HAP-1 (cell line): ENCODE data around the gene FHOD3.
A peak's percentile ranks its signal among the peaks of the same experiment; 100 is the strongest.

ENCODE experiments used
- DNase-seq, 2 experiments: peaks; one replicate each; pipeline ENCODE4 v3.0.0-alpha.2; 2016 to 2020; ENCODE audit warnings: low spot score in 2 of 2
- H3K27me3 ChIP-seq: fragments of 250-450 bp; sonication (Bioruptor Pico); 2 replicates; pipeline ENCODE4 v1.5.1; 2020; ENCODE audit warnings: low read depth, mild to moderate bottlenecking, moderate library complexity
- H3K36me3 ChIP-seq: fragments of 250-450 bp; sonication (Bioruptor Pico); replicated peaks from 2 replicates; pipeline ENCODE4 v1.5.1; 2020; ENCODE audit warnings: mild to moderate bottlenecking
- H3K4me1 ChIP-seq: fragments of 250-450 bp; sonication (Bioruptor Pico); 2 replicates; pipeline ENCODE4 v1.5.1; 2020; ENCODE audit warnings: mild to moderate bottlenecking
- H3K4me3 ChIP-seq: fragments of 250-450 bp; sonication (Bioruptor Pico); 2 replicates; pipeline ENCODE4 v1.5.1; 2020; ENCODE audit warnings: mild to moderate bottlenecking, moderate library complexity
- H3K9me3 ChIP-seq: fragments of 250-450 bp; sonication (Bioruptor Pico); 2 replicates; pipeline ENCODE4 v1.5.1; 2020; ENCODE audit warnings: mild to moderate bottlenecking, moderate library complexity
- in situ Hi-C: fragments of 300-500 bp; cut with MboI; formaldehyde crosslinking; loops from 3 replicates; pipeline ENCODE4 v1.14.3; 2020; ENCODE audit warnings: low sequenced_read_pairs, inconsistent platforms, mixed read lengths

Gene FHOD3

DNA sequence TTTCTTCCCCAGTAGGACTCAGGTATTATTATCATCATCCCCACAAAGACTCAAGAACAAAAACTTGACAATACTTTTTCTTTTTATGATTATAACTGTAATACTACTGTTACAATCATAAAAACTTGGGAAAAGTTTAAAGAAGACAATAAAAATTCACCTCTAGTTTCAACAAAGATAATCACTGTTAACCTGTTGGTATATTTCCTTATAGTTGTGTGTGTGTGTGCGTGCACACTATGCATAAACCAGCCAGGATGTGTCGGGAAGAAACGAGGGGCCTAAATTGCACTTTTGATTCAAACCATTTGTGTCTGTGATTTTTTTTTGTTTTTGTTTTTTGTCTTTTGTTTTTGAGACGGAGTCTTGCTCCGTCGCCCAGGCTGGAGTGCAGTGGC, 298.3 kb downstream of the FHOD3 start:
- no peaks in the 10 kb centered on the region; the same call in 1 of the 2 replicates for H3K4me1 ChIP-seq
- in situ Hi-C loops: no loop called here
- H3K36me3 ChIP-seq: peaks cover 3% of the 10 kb centered on the region; the same call in 1 of the 2 replicates
- no peak overlapping the region for H3K4me3 ChIP-seq
- H3K27me3 ChIP-seq: no peaks in the 10 kb centered on the region
- no peak for DNase-seq
- H3K9me3 ChIP-seq: no peaks in the 10 kb centered on the region

DNA sequence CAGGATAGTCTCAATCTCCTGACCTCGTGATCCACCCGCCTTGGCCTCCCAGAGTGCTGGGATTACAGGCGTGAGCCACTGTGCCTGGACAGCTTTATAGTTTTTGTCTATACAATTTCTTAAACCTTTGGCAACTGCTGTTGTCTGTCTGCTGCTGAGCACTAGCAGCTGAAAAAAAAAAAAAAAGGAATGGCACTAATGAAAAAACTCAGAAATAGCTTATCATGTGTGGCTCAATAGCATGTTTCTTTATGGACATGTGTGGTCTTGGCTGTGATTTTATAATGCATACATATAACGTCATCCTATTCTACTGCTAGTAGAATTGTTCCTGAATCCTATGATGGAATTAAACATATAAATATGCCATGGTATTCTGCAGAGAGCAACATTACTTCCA, 300.1 kb downstream of the FHOD3 start:
- Histone ChIP-seq H3K4me1 (no peaks in the 10 kb centered on the region; the same call in 1 of the 2 replicates), H3K9me3 (no peaks in the 10 kb centered on the region), H3K36me3 (peaks cover 3% of the 10 kb centered on the region; the same call in 1 of the 2 replicates), H3K27me3 (no peaks in the 10 kb centered on the region), H3K4me3 (no peak overlapping the region)
- in situ Hi-C loops: no loop called here
- DNase-seq: no peak

DNA sequence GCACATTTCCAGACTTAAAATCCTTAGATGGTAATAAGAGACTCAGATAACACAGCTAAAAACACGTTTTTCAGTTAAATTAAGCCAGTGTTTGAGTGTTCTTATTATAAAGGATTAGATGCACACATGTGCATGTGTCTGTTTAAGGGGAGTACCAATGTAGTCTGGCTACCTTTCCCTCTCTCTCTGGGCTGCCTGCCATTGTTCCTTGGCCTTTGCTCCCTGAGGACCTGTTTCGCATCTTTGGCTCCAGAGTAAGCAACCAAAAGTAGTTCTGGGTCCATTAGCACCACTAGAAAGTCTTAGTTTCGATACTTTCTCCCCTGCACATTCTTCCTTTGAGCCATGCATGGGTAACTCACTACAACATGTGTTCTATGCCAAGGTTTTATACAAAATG, 303.0 kb downstream of the FHOD3 start:
- no peak overlapping the region for H3K4me3 ChIP-seq
- H3K36me3 ChIP-seq: peaks cover 3% of the 10 kb centered on the region; the same call in 1 of the 2 replicates
- DNase-seq: no peak
- peaks cover 5% of the 10 kb centered on the region for H3K4me1 ChIP-seq
- H3K9me3 ChIP-seq: no peaks in the 10 kb centered on the region
- H3K27me3 ChIP-seq: no peaks in the 10 kb centered on the region
- in situ Hi-C loops: no loop called here

DNA sequence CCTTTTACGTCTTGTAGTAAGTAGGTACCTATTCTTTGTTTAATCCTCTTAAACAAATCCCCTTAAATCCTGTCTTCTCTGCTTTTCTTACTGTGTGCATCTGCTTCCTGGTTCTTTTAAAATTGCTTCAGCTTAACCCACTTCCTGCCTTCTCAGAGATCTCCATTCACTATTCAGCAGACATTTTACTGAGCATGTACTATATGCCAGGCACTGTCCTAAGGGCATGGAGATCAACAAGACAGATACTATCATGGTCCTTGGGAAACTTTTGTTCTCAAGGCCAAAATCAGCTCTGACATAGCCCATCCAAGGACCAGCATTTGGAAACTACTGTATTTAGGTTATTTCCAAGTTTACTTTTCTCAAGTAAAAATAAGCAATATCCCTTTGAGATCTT, 303.8 kb downstream of the FHOD3 start:
- in situ Hi-C loops: no loop called here
- H3K4me3 ChIP-seq: no peak overlapping the region
- peaks cover 3% of the 10 kb centered on the region; the same call in 1 of the 2 replicates for H3K36me3 ChIP-seq
- peak in 1 of 2 experiments; percentile 46 for DNase-seq
- H3K27me3 ChIP-seq: no peaks in the 10 kb centered on the region
- H3K9me3 ChIP-seq: no peaks in the 10 kb centered on the region
- H3K4me1 ChIP-seq: peaks cover 5% of the 10 kb centered on the region

DNA sequence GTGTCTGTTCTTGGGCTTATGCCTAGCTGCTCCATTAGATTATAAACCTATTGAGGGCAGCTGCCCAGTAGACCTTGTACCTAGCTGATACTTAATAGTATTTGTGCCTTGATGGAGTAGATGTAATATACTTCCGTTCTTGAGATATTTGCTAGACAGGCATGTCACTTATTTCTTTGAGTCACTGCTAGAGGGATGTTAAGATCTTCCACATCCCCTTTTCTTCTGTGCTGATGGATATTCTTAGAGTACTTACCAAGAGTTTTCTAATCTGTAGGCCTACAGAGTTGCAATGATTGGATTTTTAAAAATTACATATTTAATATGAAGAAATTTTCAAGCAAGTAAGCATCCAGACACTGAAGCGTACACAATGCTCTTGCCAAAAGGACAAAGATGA, 304.6 kb downstream of the FHOD3 start:
- peaks cover 3% of the 10 kb centered on the region; the same call in 1 of the 2 replicates for H3K36me3 ChIP-seq
- H3K4me1 ChIP-seq: peaks cover 5% of the 10 kb centered on the region
- no peak for DNase-seq
- in situ Hi-C loops: no loop called here
- H3K9me3 ChIP-seq: no peaks in the 10 kb centered on the region
- H3K27me3 ChIP-seq: no peaks in the 10 kb centered on the region
- H3K4me3 ChIP-seq: no peak overlapping the region

DNA sequence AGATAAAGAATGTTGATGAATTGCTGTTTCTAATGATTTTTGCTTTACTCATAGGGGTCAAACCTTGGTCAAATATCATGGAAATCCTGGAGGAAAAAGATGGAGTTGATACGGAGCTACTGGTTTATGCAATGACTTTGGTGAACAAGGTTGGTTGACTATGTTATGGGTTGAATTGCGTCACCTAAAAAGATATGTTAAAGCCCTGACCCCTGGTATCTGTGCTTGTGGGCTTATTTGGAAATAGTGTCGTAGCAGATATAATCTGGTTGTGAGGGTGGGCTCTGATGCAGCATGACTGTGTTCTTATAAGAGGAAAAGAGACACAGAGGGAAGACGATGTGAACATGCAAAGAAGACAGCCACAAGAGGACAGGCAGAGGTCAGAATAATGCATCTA, 305.1 kb downstream of the FHOD3 start:
- Histone ChIP-seq H3K36me3 (peaks cover 3% of the 10 kb centered on the region; the same call in 1 of the 2 replicates), H3K9me3 (no peaks in the 10 kb centered on the region), H3K4me3 (no peak overlapping the region), H3K27me3 (no peaks in the 10 kb centered on the region), H3K4me1 (peaks cover 5% of the 10 kb centered on the region)
- in situ Hi-C loops: no loop called here
- no peak for DNase-seq

DNA sequence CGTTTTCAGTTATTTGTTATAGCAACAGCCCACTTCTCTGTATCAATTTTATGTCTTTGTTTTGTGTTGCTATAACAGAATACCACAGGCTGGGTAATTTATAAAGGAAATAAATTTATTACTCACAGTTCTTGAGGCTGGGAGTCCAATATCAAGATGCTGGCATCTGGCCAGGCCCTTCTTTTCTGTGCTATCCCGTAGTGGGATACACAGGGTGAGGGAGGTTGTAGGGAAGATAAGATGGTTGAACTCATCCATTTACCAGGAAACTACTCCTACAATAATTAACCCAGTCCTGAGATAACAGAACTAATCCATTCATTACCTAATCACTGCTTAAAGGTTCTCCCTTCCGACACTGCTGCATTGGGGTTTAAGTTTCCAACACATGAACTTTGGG, 310.6 kb downstream of the FHOD3 start:
- H3K36me3 ChIP-seq: no peaks in the 10 kb centered on the region
- H3K9me3 ChIP-seq: no peaks in the 10 kb centered on the region
- no peak overlapping the region for H3K4me3 ChIP-seq
- in situ Hi-C loops: no loop called here
- DNase-seq: no peak
- H3K4me1 ChIP-seq: peaks cover 13% of the 10 kb centered on the region
- no peaks in the 10 kb centered on the region for H3K27me3 ChIP-seq

DNA sequence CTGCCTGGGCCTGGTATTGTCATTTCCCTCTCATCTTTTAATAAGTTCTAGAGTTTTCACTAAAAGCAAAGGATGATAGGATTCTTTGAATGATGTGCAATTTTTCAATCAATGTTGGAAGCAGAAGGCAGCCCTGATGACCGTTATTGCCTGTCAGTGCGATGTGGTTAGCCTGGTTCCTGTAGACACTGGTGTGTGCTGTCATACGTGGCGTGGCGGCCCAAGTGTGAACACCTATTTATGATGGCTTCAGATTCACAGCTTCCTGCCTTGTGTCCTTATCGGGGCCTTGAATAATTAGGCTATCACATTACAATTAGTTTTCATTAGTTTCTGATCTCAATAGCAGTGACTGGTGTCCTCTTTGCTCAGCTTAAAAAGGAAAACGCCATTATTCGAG, 312.7 kb downstream of the FHOD3 start:
- in situ Hi-C loops: no loop called here
- Histone ChIP-seq H3K36me3 (no peaks in the 10 kb centered on the region), H3K4me1 (peaks cover 8% of the 10 kb centered on the region), H3K4me3 (no peak overlapping the region), H3K27me3 (no peaks in the 10 kb centered on the region), H3K9me3 (no peaks in the 10 kb centered on the region)
- DNase-seq: no peak

DNA sequence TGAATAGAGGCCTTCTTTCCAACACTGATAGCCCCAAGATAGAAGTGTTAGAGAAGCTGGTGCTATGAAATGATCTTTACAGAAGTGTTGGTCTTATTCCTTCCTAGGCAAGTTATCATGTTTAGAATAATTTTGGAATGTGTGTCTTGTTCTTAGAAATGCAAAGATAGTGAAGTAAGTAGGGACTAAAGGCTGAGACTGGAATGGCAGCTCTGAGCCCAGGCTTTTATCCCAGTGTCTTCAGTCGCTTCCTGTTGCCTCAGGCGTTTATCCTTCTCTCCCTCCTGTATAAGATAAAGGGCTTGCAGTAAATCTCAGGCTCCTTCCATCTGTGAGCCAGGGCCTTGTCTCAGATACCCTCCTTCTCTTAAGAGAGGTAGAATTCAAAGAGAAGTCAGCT, 313.1 kb downstream of the FHOD3 start:
- Histone ChIP-seq H3K4me3 (no peak overlapping the region), H3K27me3 (no peaks in the 10 kb centered on the region), H3K9me3 (no peaks in the 10 kb centered on the region), H3K36me3 (no peaks in the 10 kb centered on the region), H3K4me1 (peaks cover 8% of the 10 kb centered on the region; the same call in 1 of the 2 replicates)
- in situ Hi-C loops: no loop called here
- DNase-seq: peak; percentile 9 to 22

DNA sequence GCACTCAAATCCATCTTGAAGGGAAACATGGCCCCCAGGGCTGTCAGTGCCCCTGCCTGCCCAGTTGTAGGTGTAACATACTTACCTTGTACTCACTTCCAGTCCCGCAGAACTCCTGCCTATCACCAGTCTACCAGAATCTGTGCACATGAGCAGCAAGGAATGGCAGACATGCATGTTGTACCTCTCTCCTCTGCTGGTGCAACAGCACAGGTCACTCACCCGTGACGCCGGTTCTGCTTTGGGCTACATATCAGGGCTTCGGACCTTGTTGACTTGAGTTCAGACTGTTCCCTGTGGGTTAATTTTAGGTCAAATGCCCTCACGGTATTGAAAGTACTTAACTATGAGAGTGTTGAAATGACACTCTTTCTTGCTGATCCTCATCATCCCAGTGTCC, 315.6 kb downstream of the FHOD3 start:
- Histone ChIP-seq H3K4me3 (no peak overlapping the region), H3K36me3 (no peaks in the 10 kb centered on the region), H3K27me3 (no peaks in the 10 kb centered on the region), H3K4me1 (peaks cover 8% of the 10 kb centered on the region; the same call in 1 of the 2 replicates), H3K9me3 (no peaks in the 10 kb centered on the region)
- in situ Hi-C loops: no loop called here
- DNase-seq: no peak

DNA sequence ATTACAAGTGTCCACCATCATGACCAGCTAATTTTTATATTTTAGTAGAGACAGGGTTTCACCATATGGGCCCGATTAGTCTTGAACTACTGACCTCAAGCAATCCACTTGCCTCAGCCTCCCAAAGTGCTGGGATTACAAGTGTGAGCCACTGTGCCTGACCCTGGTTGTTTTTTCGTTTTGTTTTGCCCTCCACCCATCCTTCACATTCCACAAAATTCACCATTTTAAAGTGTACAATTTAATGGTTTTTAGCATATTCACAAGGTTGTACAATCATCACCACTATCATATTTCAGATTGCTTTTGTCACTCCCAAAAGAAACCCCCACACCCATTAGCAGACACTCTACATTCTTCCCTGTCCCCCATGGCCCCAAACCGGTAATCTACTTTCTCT, 316.3 kb downstream of the FHOD3 start:
- Histone ChIP-seq H3K9me3 (no peaks in the 10 kb centered on the region), H3K4me1 (peaks cover 8% of the 10 kb centered on the region; the same call in 1 of the 2 replicates), H3K27me3 (no peaks in the 10 kb centered on the region), H3K4me3 (no peak overlapping the region), H3K36me3 (no peaks in the 10 kb centered on the region)
- in situ Hi-C loops: no loop called here
- DNase-seq: no peak

DNA sequence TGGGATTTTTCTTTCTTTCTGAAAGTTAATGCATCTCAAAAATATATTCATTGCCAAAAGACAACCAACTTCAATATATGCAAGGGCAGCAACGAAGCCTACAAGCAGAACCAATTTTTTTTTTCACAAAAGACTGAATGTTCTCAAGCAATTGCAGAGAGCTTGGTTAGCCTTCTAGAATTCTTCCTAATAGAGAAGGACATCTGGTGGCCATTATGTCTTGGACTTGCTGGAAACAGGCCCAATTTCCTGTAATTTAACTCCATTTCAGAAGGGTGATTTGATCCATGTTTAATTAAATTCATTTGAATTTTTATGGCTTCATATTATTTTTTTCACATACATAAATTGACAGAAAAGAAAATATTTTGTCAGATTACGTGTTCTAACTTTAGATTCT, 323.3 kb downstream of the FHOD3 start:
- H3K36me3 ChIP-seq: no peaks in the 10 kb centered on the region
- no peak overlapping the region for H3K4me3 ChIP-seq
- no peaks in the 10 kb centered on the region for H3K4me1 ChIP-seq
- H3K27me3 ChIP-seq: no peaks in the 10 kb centered on the region
- in situ Hi-C loops: no loop called here
- DNase-seq: no peak
- no peaks in the 10 kb centered on the region for H3K9me3 ChIP-seq

DNA sequence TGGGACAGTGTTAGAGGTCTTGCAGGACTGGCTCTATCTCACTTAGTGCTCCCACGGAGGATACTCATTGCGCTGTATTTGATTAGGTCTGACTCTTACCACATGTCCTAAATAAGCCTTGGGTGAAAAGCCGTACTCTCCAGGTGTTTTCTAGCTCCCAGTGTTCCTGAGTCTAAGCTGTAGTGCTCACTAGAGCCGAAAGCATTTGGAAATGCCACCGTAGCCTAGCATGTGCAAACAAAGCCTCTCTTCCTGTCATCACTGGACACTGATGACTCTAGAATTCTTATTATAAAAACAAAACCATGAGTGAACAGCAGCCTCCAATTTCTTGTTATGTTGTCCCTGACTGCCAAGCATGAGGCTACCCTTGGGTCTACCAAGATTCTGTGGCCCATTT, 325.1 kb downstream of the FHOD3 start:
- H3K4me1 ChIP-seq: no peaks in the 10 kb centered on the region
- no peak overlapping the region for H3K4me3 ChIP-seq
- no peaks in the 10 kb centered on the region for H3K36me3 ChIP-seq
- DNase-seq: no peak
- H3K9me3 ChIP-seq: no peaks in the 10 kb centered on the region
- H3K27me3 ChIP-seq: no peaks in the 10 kb centered on the region
- in situ Hi-C loops: no loop called here

DNA sequence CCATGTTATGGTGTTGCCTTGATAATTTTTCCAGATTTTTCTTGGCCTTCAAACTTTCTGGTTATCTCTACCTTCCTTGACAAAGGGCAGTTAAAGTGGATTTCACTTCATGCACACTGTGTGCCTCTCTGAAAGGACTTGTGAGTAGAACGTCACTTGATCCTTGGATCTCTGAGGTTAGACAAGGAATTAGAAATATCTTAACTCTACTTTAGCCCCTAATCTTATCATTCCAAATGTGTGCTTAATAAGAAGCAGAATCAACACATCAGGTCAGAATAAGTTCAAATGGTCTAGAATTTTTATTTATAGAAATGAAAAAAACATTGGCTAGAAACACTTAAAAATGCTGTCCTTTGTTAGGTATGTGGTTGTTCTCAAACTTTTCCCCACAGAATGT, 325.6 kb downstream of the FHOD3 start:
- no peak for DNase-seq
- H3K4me1 ChIP-seq: no peaks in the 10 kb centered on the region
- H3K9me3 ChIP-seq: no peaks in the 10 kb centered on the region
- H3K36me3 ChIP-seq: no peaks in the 10 kb centered on the region
- H3K4me3 ChIP-seq: no peak overlapping the region
- in situ Hi-C loops: no loop called here
- no peaks in the 10 kb centered on the region for H3K27me3 ChIP-seq

DNA sequence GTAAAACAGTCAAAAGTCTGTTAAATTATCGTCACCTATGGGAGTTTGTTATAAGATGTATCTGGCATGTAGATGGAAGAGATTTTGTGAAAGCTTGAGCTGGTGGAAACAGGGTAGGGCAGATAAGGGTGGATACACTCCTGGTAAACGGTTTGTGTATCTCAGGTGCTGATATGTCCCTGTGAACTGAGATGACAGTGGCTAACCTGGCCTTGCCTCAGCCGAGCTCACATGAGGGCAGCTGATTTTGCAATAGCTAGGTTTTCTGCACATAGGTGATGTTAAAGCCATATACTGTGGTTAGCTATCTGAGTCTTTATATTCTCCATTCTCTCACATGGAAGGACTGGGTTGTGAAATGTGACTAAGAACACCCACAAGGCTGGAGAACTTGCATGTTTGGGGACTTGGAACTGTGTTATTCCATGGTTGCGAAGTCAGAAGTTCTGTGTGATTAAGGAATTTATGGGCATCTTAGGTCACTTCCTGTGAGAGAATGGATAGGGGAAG, 326.2 kb downstream of the FHOD3 start:
- Histone ChIP-seq H3K4me3 (no peak overlapping the region), H3K27me3 (no peaks in the 10 kb centered on the region), H3K36me3 (no peaks in the 10 kb centered on the region), H3K9me3 (no peaks in the 10 kb centered on the region), H3K4me1 (no peaks in the 10 kb centered on the region)
- in situ Hi-C loops: no loop called here
- DNase-seq: no peak
